Measurements from ENCODE around the gene STARD13. TPM values are rescaled to one million over a fixed set of nuclear protein-coding genes. Genes with fewer than 3 reads are reported as not detected.

The STARD13 gene
- total RNA-seq, 6 experiments from 2014 or later, result 7.0 to 16.1 (median 9.8) TPM

DNA sequence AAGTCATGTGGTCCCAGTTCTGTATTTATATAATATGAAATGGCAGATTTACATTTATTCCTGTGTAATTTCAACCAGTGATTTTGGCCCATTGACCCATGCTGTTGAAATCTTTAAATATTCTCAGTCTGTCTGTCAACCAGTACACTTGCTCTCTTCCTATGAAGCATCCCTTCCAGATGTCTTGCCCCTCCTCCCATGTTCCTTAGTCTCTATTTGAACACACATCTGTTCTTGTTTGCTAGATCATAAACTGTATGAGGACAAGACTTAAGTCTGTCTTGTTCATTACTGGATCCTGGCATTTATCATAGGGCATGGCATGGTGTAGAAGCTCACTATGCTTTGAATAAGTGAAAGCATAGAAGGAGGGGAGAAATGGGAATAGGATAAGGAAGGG, 34.9 kb downstream of the STARD13 start:
- Histone ChIP-seq H3K36me3 (no peaks in the 10 kb centered on the region), H3K27ac (no peak overlapping the region), H3K27me3 (no peaks in the 10 kb centered on the region), H3K9me3 (no peaks in the 10 kb centered on the region), H3K4me1 (no peaks in the 10 kb centered on the region), H3K4me3 (no peak overlapping the region)
- TF ChIP-seq, protein P1, sequence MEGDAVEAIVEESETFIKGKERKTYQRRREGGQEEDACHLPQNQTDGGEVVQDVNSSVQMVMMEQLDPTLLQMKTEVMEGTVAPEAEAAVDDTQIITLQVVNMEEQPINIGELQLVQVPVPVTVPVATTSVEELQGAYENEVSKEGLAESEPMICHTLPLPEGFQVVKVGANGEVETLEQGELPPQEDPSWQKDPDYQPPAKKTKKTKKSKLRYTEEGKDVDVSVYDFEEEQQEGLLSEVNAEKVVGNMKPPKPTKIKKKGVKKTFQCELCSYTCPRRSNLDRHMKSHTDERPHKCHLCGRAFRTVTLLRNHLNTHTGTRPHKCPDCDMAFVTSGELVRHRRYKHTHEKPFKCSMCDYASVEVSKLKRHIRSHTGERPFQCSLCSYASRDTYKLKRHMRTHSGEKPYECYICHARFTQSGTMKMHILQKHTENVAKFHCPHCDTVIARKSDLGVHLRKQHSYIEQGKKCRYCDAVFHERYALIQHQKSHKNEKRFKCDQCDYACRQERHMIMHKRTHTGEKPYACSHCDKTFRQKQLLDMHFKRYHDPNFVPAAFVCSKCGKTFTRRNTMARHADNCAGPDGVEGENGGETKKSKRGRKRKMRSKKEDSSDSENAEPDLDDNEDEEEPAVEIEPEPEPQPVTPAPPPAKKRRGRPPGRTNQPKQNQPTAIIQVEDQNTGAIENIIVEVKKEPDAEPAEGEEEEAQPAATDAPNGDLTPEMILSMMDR (IDR thresholded peaks at IDR 0.05), result no peak
- no peak for TF ChIP-seq POLR2A (IDR thresholded peaks at IDR 0.05)
- DNase-seq, result no peak
- intact Hi-C loops (cut with DNase I), result no loop called here
- no peak for ATAC-seq

- DNase-seq (no peak), ATAC-seq (no peak)
- TF ChIP-seq, protein P1 (IDR thresholded peaks at IDR 0.05), result no peak
- no peak for TF ChIP-seq POLR2A (IDR thresholded peaks at IDR 0.05)
- Histone ChIP-seq H3K36me3 (no peaks in the 10 kb centered on the region), H3K4me1 (no peaks in the 10 kb centered on the region), H3K4me3 (no peak overlapping the region), H3K27ac (no peak overlapping the region), H3K9me3 (no peaks in the 10 kb centered on the region), H3K27me3 (no peaks in the 10 kb centered on the region)
- 62% methylated on average over 3 of the region's 3 CpGs for WGBS (ENCODE audit: insufficient coverage, low coverage, low lambda C conversion rate, missing lambda C conversion rate)
- intact Hi-C loops (cut with DNase I), result no loop called here
Observed at GRCh38 chr13:33249894-33250293, 35.7 kb downstream of the STARD13 start.

DNA sequence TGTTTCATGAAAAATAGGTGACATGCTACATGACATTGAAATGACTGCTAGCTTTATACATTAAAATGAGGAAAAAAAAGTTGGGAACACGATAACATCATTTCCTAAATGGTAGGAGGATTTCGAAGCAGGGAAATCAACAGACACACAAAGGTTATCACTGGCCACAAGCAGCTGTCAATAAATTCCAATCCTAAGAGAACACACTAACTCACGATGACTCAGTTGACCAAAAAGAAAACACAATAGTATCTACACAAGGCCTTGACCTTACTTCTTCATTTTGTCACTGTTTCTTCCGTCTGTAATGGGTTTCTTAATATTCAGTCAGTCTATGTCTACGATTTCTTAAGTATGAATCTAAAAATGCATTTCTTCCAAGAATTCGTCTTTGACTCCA, 36.5 kb downstream of the STARD13 start:
- DNase-seq (no peak), ATAC-seq (peak in 1 of 4 donors; percentile 33)
- 71% methylated on average over 6 of the region's 6 CpGs for WGBS (ENCODE audit: insufficient coverage, low coverage, low lambda C conversion rate, missing lambda C conversion rate)
- Histone ChIP-seq H3K27ac (no peak overlapping the region), H3K36me3 (no peaks in the 10 kb centered on the region), H3K9me3 (no peaks in the 10 kb centered on the region), H3K4me1 (no peaks in the 10 kb centered on the region), H3K4me3 (no peak overlapping the region), H3K27me3 (no peaks in the 10 kb centered on the region)
- TF ChIP-seq, protein P1 (IDR thresholded peaks at IDR 0.05), result no peak
- TF ChIP-seq POLR2A (IDR thresholded peaks at IDR 0.05), result no peak
- intact Hi-C loops (cut with DNase I), result no loop called here

DNA sequence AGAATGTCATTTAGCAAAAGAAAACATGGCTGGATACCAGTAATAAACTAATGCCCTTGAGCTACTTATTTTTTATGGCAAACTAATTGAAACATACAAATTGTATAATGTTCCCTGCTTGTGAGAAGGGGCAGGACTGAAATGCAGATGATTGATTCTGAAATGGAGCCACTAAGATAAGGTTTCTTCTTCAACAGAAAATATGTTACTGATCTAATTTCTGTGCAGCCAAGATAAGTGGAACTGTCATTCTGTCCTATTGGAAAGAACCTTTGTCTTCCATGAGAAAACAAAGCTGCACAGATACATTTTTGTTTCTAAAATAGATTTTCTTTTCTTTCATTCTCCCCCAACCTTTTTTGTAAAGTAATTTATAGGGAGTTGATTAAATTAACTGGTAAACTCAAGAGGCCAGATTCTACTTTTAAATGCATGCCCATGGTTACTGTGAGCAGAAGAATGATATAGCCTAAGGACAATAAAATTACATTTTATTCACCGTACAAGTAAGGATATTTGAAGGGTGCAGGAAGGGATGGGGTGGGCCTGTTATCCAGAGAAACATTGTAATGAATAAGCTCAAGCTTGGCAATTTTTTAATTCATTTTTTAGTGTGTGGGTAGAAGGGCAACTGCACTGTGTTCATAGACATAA, 39.9 kb downstream of the STARD13 start:
- Histone ChIP-seq H3K9me3 (no peaks in the 10 kb centered on the region), H3K27me3 (no peaks in the 10 kb centered on the region), H3K36me3 (no peaks in the 10 kb centered on the region), H3K4me1 (no peaks in the 10 kb centered on the region), H3K4me3 (no peak overlapping the region), H3K27ac (no peak overlapping the region)
- intact Hi-C loops (cut with DNase I), result no loop called here
- TF ChIP-seq POLR2A (IDR thresholded peaks at IDR 0.05), result no peak
- no peak for DNase-seq
- WGBS (ENCODE audit: insufficient coverage, low coverage, low lambda C conversion rate, missing lambda C conversion rate), result 79% methylated on average over 1 of the region's 1 CpG
- ATAC-seq, result no peak

GRCh38 chr13:33244907-33245287, 40.7 kb downstream of the STARD13 start:
- WGBS (ENCODE audit: insufficient coverage, low coverage, low lambda C conversion rate, missing lambda C conversion rate), result 60% methylated on average over 4 of the region's 4 CpGs
- Histone ChIP-seq H3K4me1 (no peaks in the 10 kb centered on the region), H3K9me3 (no peaks in the 10 kb centered on the region), H3K27ac (no peak overlapping the region), H3K36me3 (no peaks in the 10 kb centered on the region), H3K27me3 (no peaks in the 10 kb centered on the region), H3K4me3 (no peak overlapping the region)
- ATAC-seq, result no peak
- TF ChIP-seq, protein P1 (IDR thresholded peaks at IDR 0.05), result no peak
- TF ChIP-seq POLR2A (IDR thresholded peaks at IDR 0.05), result no peak
- no peak for DNase-seq
- intact Hi-C loops (cut with DNase I), result no loop called here

All from right lobe of liver (tissue), 6 donors.